HEK293 (cell line): Measurements from ENCODE around the gene PDLIM7.

Experiments used
- CTCF ChIA-PET: fragments of 350-600 bp; formaldehyde crosslinking; extraction: SDS; loops from one replicate; lab custom pipeline; 2021; ENCODE audit warnings: antibody characterized with exemption; lab: Yijun Ruan, JAX
- POLR2A ChIA-PET: fragments of 300-600 bp; formaldehyde crosslinking; extraction: SDS; loops from one replicate; lab custom pipeline; 2020; ENCODE audit warnings: antibody characterized with exemption, inconsistent platforms; lab: Yijun Ruan, JAX
- H3K27ac ChIP-seq: fragments of 200-500 bp; sonication (Bioruptor generic); 2 replicates; pipeline ENCODE4 v1.5.1; 2014; ENCODE audit warnings: low read depth, low read length, control low read depth, inconsistent platforms; ENCODE audit errors: extremely low read depth
- H3K36me3 ChIP-seq, 2 experiments: fragments of 200-500 bp in 1 of 2; sonication (Bioruptor generic) in 1 of 2; 1 replicate in 1 of 2; 2 replicates in 1 of 2; pipeline ENCODE4 v1.5.1; 2014 to 2017; ENCODE audit warnings: inconsistent platforms in 2 of 2, low read length in 2 of 2; ENCODE audit not compliant: control insufficient read depth in 2 of 2, insufficient read depth in 1 of 2
- H3K4me1 ChIP-seq: fragments of 200-500 bp; sonication (Bioruptor generic); 2 replicates; pipeline ENCODE4 v1.5.1; 2014; ENCODE audit warnings: mild to moderate bottlenecking, low read length, inconsistent platforms; ENCODE audit not compliant: control insufficient read depth, insufficient read depth
- H3K4me3 ChIP-seq: 2 replicates; pipeline ENCODE4 v1.5.1; 2011; ENCODE audit warnings: low read depth, mild to moderate bottlenecking, control low read depth, low read length, moderate library complexity
- H3K9me3 ChIP-seq: fragments of 200-500 bp; sonication (Bioruptor generic); 2 replicates; pipeline ENCODE4 v1.5.1; 2014; ENCODE audit warnings: low read depth, low read length, inconsistent platforms; ENCODE audit not compliant: control insufficient read depth, insufficient read depth
- BCL11A ChIP-seq: fragments of 450-650 bp; formaldehyde crosslinking; IDR thresholded peaks from 2 replicates; pipeline ENCODE4 v1.5.1; 2016; ENCODE audit warnings: low read depth, missing biosample characterization, missing genetic modification characterization
- PRDM4 ChIP-seq: fragments of 450-650 bp; formaldehyde crosslinking; IDR thresholded peaks from 2 replicates; pipeline ENCODE4 v1.5.1; 2017; ENCODE audit warnings: missing biosample characterization, missing genetic modification characterization
- SALL2 ChIP-seq: fragments of 450-650 bp; formaldehyde crosslinking; IDR thresholded peaks from 2 replicates; pipeline ENCODE4 v1.5.0; 2017; ENCODE audit warnings: missing biosample characterization, mild to moderate bottlenecking, missing genetic modification characterization, borderline replicate concordance
- ZFHX2 ChIP-seq: fragments of 450-650 bp; formaldehyde crosslinking; conservative IDR thresholded peaks from 2 replicates; pipeline ENCODE4 v1.5.1; 2016; ENCODE audit warnings: missing biosample characterization, missing genetic modification characterization
- ZNF114 ChIP-seq: fragments of 450-650 bp; formaldehyde crosslinking; IDR thresholded peaks from 2 replicates; pipeline ENCODE4 v1.5.0; 2017; ENCODE audit warnings: missing biosample characterization, missing genetic modification characterization
- ZNF121 ChIP-seq: fragments of 450-650 bp; formaldehyde crosslinking; IDR thresholded peaks from 2 replicates; pipeline ENCODE4 v1.5.1; 2016; ENCODE audit warnings: missing biosample characterization, missing genetic modification characterization
- ZNF140 ChIP-seq: fragments of 450-650 bp; formaldehyde crosslinking; IDR thresholded peaks from 2 replicates; pipeline ENCODE4 v1.5.1; 2016; ENCODE audit warnings: missing biosample characterization, missing genetic modification characterization
- ZNF146 ChIP-seq: fragments of 450-650 bp; formaldehyde crosslinking; IDR thresholded peaks from 2 replicates; pipeline ENCODE4 v1.5.1; 2016; ENCODE audit warnings: missing biosample characterization, missing genetic modification characterization
- ZNF16 ChIP-seq: fragments of 450-650 bp; formaldehyde crosslinking; IDR thresholded peaks from 2 replicates; pipeline ENCODE4 v1.5.1; 2016; ENCODE audit warnings: low read depth, missing biosample characterization, missing genetic modification characterization
- ZNF18 ChIP-seq: fragments of 450-650 bp; formaldehyde crosslinking; IDR thresholded peaks from 2 replicates; pipeline ENCODE4 v1.5.1; 2016; ENCODE audit warnings: missing biosample characterization, missing genetic modification characterization
- ZNF221 ChIP-seq: fragments of 450-650 bp; formaldehyde crosslinking; IDR thresholded peaks from 2 replicates; pipeline ENCODE4 v1.5.1; 2017; ENCODE audit warnings: missing biosample characterization, missing genetic modification characterization, borderline replicate concordance
- ZNF23 ChIP-seq: fragments of 450-650 bp; formaldehyde crosslinking; IDR thresholded peaks from 2 replicates; pipeline ENCODE4 v1.5.1; 2016; ENCODE audit warnings: missing biosample characterization, missing genetic modification characterization, borderline replicate concordance
- ZNF266 ChIP-seq: fragments of 450-650 bp; formaldehyde crosslinking; IDR thresholded peaks from 2 replicates; pipeline ENCODE4 v1.5.1; 2016; ENCODE audit warnings: missing biosample characterization, missing genetic modification characterization, low read depth
- ZNF366 ChIP-seq: fragments of 450-650 bp; formaldehyde crosslinking; conservative IDR thresholded peaks from 2 replicates; pipeline ENCODE4 v1.5.1; 2016; ENCODE audit warnings: missing biosample characterization, missing genetic modification characterization
- ZNF518A ChIP-seq: fragments of 450-650 bp; formaldehyde crosslinking; conservative IDR thresholded peaks from 2 replicates; pipeline ENCODE4 v1.5.1; 2016; ENCODE audit warnings: low read depth, missing biosample characterization, missing genetic modification characterization
- ZNF658 ChIP-seq: fragments of 450-650 bp; formaldehyde crosslinking; IDR thresholded peaks from 2 replicates; pipeline ENCODE4; 2016; ENCODE audit warnings: missing biosample characterization, missing genetic modification characterization
- ZXDB ChIP-seq: fragments of 450-650 bp; formaldehyde crosslinking; IDR thresholded peaks from 2 replicates; pipeline ENCODE4 v1.5.1; 2016; ENCODE audit warnings: missing biosample characterization, missing genetic modification characterization

PDLIM7 gene

GRCh38 chr5:177507596-177508220 is 10.3 kb upstream of the PDLIM7 start (continued):
- TF ChIP-seq ZNF114 (tag by site-specific recombination) = no peak
- no peak for TF ChIP-seq ZNF23 (tag by site-specific recombination)
- no peak for TF ChIP-seq ZNF658
- TF ChIP-seq ZNF16 (tag by site-specific recombination) = no peak
- no peak for TF ChIP-seq ZXDB (tag by site-specific recombination)
- TF ChIP-seq ZNF266 = no peak
- no peak for TF ChIP-seq BCL11A
- TF ChIP-seq ZNF18 (tag by site-specific recombination) = no peak
- TF ChIP-seq PRDM4 (tag by site-specific recombination) = no peak
- TF ChIP-seq ZNF518A (tag by site-specific recombination) = no peak
- no peak for TF ChIP-seq ZFHX2 (tag by site-specific recombination)
- TF ChIP-seq ZNF366 (tag by site-specific recombination) = no peak
- no peak for TF ChIP-seq ZNF140 (tag by site-specific recombination)
- TF ChIP-seq, all 188 proteins: peak for 0

- Histone ChIP-seq H3K4me1 (no peaks in the 10 kb centered on the region), H3K27ac (no peak overlapping the region), H3K4me3 (no peak overlapping the region), H3K9me3 (no peaks in the 10 kb centered on the region), H3K36me3 (peaks cover 0 to 34% of the 10 kb centered on the region in 2 experiments; a peak in 1 of 3 replicates)
- TF ChIP-seq ZNF121 (tag by site-specific recombination) = peak; percentile 82
- TF ChIP-seq ZNF221 (tag by site-specific recombination) = no peak
- TF ChIP-seq SALL2 (tag by site-specific recombination) = no peak
- TF ChIP-seq ZNF146 (tag by site-specific recombination) = peak; percentile 93
- ChIA-PET POLR2A (interaction anchor here (0.7 to 3.1 kb wide), 3 partner anchors 9 to 26 kb away, joined by 3 to 18 read pairs (median 3); partner anchors contain the start of gene PDLIM7), CTCF (interaction anchor here (0.6 to 1.1 kb wide), 7 partner anchors 8 to 191 kb away, joined by 3 to 6 read pairs (median 4); no protein-coding TSS in a partner anchor)
Observed at GRCh38 chr5:177507165-177507564, 9.8 kb upstream of the PDLIM7 start.
